Measurements from ENCODE around the gene ETNK1. TPM values are rescaled to one million over a fixed set of nuclear protein-coding genes. Genes with fewer than 3 reads are reported as not detected.

The ETNK1 gene
- total RNA-seq, 4 donors from 2014 or later, result 50.0 to 78.2 (median 57.4) TPM

DNA sequence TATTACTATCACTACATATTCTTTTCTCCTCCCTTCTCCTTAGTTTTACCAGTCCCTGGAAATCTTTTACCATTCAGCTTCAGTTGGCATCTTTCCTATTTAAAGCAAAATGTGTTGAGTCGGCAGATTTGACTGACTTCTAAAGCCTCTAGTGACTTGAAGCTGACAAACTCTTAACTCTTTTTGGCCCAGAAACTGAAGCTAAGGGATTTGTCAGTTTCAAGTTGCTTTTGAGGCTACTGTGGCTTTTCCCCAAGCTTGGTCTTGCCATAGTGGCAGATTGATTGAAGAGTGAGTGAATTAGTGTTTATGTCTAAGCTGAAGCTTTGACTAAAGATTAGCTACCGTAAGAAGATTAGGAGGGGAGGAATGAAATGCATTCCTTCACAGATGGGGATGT, 104.0 kb downstream of the ETNK1 start:
- H3K27ac ChIP-seq, result no peak overlapping the region
- no peak overlapping the region for H3K4me3 ChIP-seq (replicated peaks in 1 of 3)
- H3K36me3 ChIP-seq, result no peaks in the 10 kb centered on the region
- H3K4me1 ChIP-seq, result no peaks in the 10 kb centered on the region
- intact Hi-C loops (cut with DNase I), result no loop called here
- TF ChIP-seq POLR2A (IDR thresholded peaks at IDR 0.05), result no peak
- TF ChIP-seq CTCF (IDR thresholded peaks at IDR 0.05), result no peak
- no peaks in the 10 kb centered on the region for H3K27me3 ChIP-seq
- no peak for DNase-seq
- no peaks in the 10 kb centered on the region for H3K9me3 ChIP-seq
- 46 to 55% methylated on average over 2 of the region's 2 CpGs for WGBS, 2 donors

- DNase-seq, result no peak
- TF ChIP-seq CTCF (IDR thresholded peaks at IDR 0.05) (no peak), POLR2A (IDR thresholded peaks at IDR 0.05) (no peak)
- no peak overlapping the region for H3K27ac ChIP-seq
- no peaks in the 10 kb centered on the region for H3K36me3 ChIP-seq
- intact Hi-C loops (cut with DNase I), result no loop called here
- no peaks in the 10 kb centered on the region for H3K4me1 ChIP-seq
- no peak overlapping the region for H3K4me3 ChIP-seq (replicated peaks in 1 of 3)
- H3K9me3 ChIP-seq, result no peaks in the 10 kb centered on the region
- H3K27me3 ChIP-seq, result no peaks in the 10 kb centered on the region
- WGBS, 2 donors, result 91 to 94% methylated on average over 6 of the region's 6 CpGs
Observed at GRCh38 chr12:22729431-22729956, 104.5 kb downstream of the ETNK1 start.

GRCh38 chr12:22729957-22730443, 105.0 kb downstream of the ETNK1 start:
- intact Hi-C loops (cut with DNase I), result no loop called here
- DNase-seq, result no peak
- Histone ChIP-seq H3K27me3 (no peaks in the 10 kb centered on the region), H3K4me3 (replicated peaks in 1 of 3) (no peak overlapping the region), H3K27ac (no peak overlapping the region), H3K36me3 (no peaks in the 10 kb centered on the region), H3K9me3 (no peaks in the 10 kb centered on the region), H3K4me1 (no peaks in the 10 kb centered on the region)
- 58 to 60% methylated on average over 3 of the region's 3 CpGs for WGBS, 2 donors
- TF ChIP-seq POLR2A (IDR thresholded peaks at IDR 0.05) (no peak), CTCF (IDR thresholded peaks at IDR 0.05) (no peak)

GRCh38 chr12:22731236-22731635, 106.3 kb downstream of the ETNK1 start:
- intact Hi-C loops (cut with DNase I), result no loop called here
- 66 to 78% methylated on average over 3 of the region's 3 CpGs for WGBS, 2 donors
- TF ChIP-seq POLR2A (IDR thresholded peaks at IDR 0.05), result no peak
- no peak for TF ChIP-seq CTCF (IDR thresholded peaks at IDR 0.05)
- Histone ChIP-seq H3K4me3 (replicated peaks in 1 of 3) (no peak overlapping the region), H3K36me3 (no peaks in the 10 kb centered on the region), H3K27ac (no peak overlapping the region), H3K4me1 (no peaks in the 10 kb centered on the region), H3K9me3 (no peaks in the 10 kb centered on the region), H3K27me3 (no peaks in the 10 kb centered on the region)
- no peak for DNase-seq

DNA sequence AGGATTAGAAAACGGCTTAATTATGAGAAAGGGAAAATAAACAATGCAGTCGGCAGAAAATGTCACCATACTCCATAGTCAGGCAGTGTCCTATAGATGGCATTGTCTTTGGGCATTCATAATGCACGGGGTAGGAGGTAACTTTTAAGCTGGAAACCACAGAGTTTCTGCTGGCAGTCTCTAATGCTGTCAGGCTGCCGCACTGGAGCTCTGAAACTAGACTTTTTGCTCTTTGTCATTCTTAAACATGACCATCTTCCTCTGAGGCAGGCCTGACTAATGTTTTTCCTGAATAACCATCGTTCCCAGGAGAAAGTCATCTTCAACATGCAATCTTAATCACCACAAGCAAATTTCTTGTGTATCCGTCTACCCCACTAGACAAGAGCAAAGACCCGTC, 108.8 kb downstream of the ETNK1 start:
- Histone ChIP-seq H3K4me3 (replicated peaks in 1 of 3) (no peak overlapping the region), H3K27ac (no peak overlapping the region), H3K9me3 (no peaks in the 10 kb centered on the region), H3K4me1 (no peaks in the 10 kb centered on the region), H3K27me3 (no peaks in the 10 kb centered on the region), H3K36me3 (no peaks in the 10 kb centered on the region)
- 78 to 86% methylated on average over 7 of the region's 7 CpGs for WGBS, 2 donors
- no peak for TF ChIP-seq CTCF (IDR thresholded peaks at IDR 0.05)
- TF ChIP-seq POLR2A (IDR thresholded peaks at IDR 0.05), result no peak
- intact Hi-C loops (cut with DNase I), result no loop called here
- no peak for DNase-seq

Measured in thyroid gland (tissue), 4 donors.